Right renal cortex interstitium (tissue), 3 donors: ENCODE results near the gene FNBP1. TPM values are rescaled to one million over a fixed set of nuclear protein-coding genes. Genes with fewer than 3 reads are reported as not detected.

Experiments
- DNase-seq, 3 donors: peaks; one replicate each; pipeline ENCODE4 v3.0.0-alpha.2; 2013; ENCODE audit warnings: low read depth in 3 of 3, low spot score in 2 of 3
- polyA plus RNA-seq, 3 donors: library from polyadenylated mRNA; unstranded; fragments of 120-200 nt; gene quantifications; one replicate each; pipeline ENCODE4 v1.2.1, GENCODE V29; 2013; ENCODE audit not compliant: insufficient read length in 3 of 3

Gene FNBP1
- polyA plus RNA-seq, 3 donors: 45.0 to 51.4 (median 51.1) TPM

DNA sequence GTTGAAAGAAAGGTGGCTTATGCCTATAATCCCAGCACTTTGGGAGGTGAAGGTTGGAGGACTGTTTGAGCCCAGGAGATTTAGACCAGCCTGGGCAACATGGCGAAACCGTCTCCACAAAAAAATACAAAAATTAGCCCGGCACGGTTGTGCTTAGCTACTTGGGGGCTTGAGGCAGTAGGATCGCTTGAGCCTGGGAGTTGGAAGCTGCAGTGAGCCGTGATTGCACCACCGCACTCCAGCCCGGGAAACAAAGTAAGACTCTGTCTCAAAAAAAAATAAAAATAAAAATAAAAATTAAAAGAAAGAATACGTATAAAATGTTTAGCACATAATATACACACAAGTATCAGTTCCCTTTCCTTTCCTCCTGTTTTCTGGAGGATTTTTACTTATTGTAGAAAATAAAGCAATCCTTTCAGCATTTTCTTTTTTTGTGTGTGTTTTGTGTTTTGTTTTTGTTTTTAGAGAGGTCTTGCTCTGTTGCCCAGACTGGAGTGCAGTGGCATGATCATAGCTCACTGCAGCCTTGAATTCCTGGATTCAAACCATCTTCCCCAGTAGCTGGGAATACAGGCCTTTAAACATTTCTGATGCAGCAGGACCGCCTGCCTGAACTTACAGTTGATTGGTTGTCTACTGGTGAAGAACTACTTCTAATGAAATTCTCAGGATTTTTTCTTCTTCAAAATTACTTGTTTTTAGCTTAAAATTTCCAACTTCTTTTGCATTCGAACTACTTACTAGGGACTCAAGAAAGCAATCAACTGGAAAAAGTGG is 6.6 kb upstream of the FNBP1 start:
- DNase-seq: no peak

DNA sequence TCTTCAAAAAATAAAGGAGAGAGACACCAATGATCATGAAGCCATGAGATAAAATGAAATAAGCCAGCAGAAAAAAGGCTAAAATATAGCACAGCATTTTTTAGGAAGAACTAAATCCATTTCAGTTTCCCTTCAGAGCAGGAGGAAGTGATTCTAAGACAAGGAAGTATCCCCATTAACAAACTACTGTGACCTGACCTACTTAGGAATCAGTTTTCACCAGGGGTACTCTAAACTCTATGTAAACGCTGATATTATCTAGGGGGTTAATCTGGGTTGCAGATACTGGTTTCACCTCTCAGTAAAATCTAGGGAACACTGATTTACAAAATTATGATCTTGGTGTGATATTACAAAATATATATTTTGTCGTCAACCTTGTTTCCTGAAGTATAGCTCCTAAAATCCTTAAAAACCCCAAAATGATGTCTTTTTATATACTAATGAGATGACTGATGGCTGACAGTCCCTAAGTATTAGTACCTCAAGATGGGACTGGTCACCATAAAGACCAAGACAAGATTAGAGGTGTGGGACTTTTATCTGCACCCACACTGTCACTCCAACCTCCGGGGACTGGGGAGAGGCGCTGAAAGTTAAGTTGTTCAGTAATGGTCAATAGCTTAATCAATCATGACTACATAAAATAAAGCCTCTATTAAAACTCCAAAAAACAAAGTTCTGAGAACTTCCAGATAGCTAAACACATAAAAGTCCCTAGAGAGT is 2.9 kb upstream of the FNBP1 start:
- no peak for DNase-seq

DNA sequence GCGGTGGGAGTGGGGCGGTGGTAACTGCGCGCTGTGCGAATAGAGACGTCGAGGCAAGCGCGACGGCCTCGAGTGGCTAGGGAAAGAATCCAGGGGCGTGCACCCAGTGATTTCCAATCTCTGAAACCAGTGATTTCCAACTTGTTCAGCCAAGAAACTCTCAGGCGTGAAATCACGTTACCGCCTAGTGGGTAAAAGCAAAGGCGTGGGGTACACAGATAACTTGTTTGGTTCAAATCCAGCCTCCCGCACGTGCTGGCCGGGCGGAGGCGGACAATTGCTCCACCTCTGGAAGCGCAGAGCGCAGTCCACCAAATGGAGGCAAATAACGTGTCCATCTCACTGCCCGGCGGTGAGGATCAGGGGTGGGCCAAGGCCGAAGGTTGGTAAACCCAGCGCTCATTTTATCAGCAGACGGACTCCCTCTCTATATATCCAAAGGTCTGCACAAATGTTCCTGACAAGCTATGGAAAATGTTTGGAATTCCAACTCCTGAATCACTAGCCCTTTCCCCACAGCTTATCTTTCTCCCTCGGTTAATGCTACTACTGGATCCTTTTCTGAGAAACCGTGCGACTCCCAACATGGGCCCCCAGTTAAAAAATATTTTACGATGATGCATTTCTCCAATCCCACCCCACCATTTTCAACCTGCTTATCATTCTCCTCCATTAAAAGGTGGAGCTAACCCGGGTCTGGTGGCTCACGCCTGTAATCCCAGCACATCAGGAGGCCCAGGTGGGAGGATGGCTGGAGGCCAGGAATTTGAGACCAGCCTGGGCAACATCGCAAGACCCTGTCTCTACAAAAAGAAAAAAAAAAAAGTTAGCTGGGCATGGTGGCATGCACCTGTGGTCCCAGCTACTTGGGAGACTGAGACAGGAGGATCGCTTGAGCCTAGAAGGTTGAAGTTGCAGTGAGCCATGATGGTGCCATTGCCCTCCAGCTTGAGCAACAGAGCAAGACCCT is 950 bp upstream of the FNBP1 start:
- no peak for DNase-seq

DNA sequence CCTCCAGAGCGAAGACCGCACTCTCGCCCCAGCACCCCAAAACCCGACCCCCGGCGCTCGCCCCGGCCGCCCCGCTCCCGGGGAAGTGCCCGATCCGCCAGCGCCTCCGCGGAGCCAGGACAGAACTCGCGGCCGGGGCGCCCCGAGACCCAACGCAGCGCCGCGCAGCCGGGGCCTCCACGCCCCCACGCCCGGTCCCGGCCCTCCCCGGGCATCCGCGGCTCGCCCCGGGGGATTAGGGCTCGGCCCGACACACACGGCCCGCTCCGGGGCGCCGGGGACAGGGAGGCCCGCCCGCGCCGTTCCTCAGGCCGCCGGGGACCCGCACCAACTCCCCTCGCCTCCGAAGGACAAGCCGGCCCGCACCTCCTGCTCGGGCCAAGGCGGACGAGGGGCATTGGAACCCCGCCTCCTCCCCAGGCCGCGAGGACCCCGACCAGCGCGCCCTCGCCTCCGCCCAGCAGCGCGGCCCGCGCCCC is 544 bp downstream of the FNBP1 start:
- DNase-seq: no peak

DNA sequence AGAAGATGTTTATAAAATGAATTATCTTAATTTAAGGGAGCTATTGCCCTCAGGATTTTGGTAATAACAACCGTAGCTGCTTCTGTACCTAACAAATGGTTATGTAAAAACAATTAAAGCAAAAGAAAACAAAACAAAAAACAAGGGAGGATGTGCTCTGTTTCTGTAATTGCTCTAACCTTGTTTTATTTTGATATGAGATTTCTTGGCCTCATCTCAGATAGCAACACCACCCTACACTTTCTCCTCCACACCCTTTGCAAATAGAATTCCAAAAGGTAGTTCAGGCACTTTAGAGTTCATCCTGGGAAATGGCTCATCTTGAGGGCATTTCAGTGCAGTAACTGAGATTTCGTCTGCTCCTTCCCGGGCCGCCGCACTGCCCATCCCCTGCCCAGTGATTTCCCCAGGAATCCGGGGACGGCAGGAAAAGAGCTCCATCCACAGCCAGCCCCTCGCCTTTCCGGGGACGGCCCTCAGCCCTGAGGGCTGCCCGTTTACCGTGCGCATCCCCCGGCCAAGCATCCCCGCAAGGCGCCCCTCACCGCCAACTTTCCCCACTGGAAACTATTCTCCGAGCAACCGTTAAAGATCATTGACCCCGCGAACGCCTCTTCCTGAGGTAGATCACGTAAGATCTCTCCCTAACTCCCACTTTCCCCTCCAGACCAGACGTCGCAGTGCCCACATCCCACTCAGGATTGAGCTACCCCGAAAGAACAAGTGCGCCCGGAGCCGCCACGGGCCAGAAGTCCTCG is 1.2 kb downstream of the FNBP1 start:
- DNase-seq: no peak

DNA sequence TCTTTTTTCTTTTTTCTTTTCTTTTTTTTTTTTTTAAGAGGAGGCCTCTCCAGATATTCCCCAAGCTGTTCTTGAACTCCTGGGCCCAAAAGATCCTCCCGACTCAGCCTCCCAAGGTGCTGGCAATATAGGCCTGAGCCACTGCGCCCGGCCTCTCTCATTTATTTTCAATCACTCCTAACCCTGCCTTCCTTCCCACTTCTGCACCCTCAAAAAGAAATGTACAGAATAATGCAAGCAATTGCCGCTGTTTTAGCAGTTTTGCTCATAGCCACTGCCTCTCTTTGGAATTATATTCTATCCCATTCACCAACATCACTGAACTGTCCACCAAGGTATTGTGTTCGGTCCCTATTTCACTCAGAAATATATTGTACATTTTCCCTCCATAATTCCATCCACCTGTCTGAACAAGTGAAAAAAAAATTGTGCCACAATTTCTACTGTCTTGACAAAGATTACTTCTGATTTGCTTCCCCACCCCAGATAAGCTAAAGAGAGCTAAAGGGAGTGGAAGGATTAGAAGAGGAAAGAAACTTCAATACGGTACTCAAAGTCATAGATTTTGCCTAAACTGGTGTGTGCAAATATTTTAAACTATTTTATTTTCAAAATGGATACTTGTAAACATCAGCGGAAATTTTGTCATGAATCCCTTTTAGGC is 1.9 kb downstream of the FNBP1 start:
- DNase-seq: no peak

DNA sequence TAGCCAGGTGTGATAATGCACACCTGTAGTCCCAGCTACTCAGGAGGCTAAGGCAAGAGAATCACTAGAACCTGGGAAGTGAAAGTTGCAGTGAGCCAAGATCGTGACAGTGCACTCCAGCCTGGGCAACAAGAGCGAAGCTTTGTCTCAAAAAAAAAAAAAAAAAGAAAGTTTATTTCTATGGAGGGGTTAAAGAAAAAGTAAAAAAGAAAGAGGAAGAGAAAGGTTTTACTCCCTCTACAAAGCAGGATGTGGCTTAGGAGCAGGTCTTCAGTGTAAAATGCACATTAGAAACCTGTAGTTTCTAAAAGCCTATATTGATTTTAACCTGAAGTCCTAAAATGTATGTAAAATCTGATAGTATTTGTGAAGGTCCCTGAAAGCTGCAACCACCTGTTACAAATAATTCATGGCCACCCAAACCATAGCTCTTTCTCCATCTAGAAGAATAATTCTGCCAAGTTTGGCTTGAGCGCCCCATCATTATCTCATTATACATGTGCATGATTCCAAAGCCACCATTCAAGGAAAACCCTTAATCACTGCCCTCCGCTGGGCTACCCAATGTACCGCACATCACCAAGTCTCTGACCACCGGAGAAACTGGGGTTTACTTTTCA is 3.4 kb downstream of the FNBP1 start:
- DNase-seq: no peak

DNA sequence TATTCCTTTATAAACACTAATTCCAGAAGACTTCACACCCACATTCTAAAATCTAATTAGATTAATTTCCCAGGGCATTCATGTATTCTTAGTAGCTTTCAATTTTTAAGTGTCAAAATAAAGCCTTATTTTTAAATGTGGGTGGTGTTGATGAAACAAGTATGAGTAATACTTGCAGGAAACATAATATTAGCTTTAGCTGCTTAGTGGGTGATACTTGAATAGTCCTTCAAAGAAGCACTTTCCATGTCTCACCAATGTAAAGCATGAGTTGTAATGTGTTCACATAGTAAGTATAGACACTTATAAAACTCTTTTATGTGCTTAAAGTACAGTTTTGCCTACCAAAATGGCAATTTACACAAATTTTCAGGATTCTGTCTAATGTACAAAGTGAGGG is 6.9 kb downstream of the FNBP1 start:
- no peak for DNase-seq

DNA sequence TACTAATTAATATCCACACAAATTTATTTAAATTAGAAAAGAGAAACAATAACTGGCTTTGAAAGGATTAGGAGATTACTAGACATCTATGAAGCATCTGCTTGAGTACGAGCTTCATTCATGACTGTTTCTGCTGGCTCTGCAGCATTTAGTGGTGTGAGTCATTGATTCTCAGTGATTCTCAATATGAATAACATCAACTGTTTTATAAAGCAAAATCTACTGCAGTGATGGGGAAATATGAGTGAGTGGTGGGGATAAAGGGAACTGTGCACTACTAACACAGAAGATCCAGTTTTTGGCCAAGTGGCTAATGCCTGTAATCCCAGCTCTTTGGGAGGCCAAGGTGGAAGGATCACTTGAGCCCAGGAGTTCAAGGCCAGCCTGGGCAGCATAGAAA is 8.4 kb downstream of the FNBP1 start:
- no peak for DNase-seq

DNA sequence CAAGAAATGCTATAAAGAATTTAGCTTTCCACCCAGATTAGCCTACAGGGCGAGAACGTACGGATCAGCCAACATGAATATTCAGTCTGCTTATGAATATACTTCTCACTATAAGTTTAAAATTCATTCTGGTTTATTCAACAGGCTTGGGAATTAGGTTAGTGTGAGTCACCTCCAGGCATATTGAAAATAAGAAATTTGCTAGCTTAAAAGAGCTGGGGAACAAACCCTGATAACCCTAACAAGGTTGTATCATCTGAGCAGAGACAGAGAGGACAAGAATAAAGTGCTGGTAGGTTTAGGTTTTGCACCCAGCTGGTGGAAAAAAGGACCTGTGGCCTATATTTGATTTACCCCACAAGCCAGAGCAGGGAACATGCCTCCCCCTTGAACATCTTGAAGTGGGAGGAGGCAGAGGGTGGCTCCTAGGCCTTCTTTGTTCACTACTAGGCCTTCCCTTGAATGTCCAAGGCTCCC is 12.3 kb downstream of the FNBP1 start:
- DNase-seq: no peak

DNA sequence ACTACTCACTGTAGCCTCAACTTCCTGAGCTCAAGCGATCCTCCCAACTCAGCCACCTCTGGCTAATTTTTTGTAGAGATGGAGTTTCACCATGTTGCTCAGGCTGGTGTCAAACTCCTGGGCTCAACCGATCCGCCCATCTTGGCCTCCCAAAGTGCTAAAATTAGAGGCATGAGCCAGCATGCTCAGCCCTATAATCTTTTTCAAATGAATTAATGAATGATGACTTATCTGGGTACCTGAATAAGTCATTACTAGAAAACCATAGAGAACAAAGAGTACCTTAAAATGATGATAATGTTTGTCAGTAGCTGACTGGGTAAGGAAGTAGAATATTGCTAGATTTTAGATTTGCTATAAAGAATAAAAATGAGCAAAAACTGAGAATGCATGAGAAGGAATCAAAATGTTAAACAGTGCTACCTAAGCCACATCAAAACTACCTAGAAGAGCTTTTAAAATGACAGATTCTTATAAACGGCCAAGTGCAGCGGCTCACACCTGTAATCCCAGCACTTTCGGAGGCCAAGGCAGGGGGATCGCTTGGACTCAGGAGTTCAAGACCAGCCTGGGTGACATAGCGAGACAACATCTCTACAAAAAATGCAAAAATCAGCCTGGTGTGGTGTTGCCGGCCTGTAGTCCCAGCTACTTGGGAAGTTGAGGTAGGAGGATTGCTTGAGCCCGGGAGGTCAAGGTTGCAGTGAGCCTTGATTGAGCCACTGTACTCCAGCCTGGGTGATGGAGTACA is 13.6 kb downstream of the FNBP1 start:
- DNase-seq: no peak

DNA sequence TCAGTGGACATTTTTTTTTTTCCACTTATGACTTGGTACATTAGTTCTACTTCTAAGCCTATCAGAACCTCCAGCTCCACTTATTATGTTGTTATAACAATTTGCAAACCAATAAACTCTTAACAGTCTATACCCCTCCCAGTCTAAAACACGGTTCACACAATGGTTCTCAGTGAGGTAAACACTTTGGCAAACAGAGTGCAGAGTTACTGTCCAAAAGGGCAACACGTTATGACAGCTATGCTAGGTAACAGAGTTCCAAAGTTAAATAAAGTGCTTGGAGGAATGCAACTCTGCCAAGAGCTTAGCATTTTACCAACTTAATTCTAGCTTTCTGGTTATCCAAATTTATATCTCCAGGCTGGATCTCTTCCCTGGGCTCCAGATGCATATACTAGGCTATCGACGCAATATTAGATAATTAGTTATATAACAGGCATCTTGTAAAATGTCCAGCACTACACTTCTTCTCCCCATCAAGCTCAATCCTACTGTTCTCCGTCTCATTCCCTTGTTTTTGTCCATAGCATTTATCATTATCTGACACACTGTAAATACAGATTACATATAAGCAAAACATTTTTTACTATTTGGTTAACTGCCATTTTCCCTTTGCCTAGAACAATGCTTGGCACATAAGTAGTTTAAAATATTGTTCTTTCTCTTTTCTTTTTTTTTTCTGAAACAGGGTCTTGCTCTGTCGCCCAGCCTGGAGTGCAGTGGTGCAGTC is 14.3 kb downstream of the FNBP1 start:
- no peak for DNase-seq

DNA sequence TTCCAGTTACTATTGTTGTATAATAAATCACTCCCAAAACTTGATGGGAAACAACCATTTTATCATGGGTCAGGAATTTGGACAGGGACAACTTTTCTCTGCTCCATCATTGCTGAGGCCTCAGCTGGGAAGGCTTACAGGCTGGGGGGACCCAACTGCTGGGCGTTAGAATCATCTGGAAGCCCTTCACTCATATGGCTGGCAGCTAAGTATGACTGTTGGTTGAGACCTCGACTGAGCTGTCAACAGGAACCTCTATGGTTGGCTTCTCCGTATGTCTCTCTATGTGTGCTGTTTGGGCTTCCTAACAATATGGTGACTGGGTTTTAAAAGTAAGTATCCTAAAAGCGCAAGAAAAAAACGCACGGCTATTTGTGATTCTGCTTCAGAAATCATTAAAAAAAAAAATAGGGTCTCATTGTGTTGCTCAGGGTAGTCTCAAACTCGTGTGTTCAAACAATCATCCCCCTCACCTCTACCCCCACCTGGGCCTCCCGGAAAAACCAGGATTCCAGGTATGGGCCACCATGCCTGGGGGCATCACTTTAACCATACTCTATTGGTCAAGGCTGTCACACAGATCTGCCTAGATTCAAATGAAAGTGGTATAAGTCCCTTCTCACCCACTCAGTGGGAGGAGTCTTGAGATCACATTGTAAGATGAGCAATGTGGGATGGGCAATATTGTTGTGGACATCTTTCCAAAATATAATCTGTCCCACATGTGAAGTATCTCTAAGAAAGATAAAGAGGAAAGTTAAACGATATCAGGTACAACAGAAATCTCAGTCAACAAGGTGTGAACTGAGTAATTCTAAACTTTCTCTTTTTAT is 15.2 kb downstream of the FNBP1 start:
- no peak for DNase-seq

DNA sequence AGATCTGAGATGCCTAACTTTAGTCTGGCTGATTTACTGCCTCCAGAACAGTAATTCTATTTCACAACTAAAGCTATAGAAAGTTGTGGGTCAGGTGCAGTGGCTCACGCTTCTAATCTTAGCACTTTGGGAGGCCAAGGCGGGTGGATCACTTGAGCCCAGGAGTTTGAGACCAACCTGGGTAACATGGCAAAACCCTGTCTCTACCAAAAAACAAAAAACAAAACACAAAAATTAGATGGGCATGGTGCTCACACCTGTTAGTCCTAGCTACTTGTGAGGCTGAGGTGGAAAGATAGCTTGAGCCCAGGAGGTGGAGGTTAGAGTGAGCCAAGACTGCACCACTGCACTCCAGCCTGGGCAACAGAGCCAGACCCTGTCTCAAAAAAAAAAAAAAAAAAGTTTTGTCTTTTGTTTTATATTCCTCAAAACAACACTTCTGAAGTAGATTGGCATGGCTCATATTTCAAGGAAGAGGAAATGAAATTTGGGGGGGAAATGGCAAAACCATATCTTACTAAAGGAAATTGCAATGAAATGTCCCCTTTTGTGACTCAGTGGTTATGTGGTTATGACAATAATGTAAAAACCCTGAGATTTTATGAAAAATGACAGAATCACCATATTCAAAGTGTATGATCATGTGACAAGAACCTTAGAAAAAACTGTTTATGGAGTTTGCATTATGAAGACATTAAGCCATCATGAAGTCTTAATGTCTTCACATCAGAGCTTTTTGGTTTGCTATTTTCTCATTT is 16.2 kb downstream of the FNBP1 start:
- DNase-seq: no peak

DNA sequence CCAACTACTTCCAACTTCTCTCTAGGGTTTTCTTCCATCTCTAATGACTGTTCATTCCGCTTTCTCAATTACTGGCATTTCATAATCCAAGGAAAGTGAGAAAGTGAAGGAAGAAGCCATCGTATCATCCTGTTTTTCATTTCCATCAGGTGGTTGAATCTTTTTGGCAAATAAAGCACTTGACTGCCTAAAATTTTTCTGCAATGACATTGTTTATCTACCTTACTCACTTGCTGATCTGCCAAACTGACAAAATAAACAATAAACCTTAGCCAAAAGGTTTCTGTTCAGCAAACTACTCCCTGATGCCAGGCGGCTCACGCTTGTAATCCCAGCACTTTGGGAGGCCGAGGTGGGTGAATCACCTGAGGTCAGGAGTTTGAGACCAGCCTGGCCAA is 18.4 kb downstream of the FNBP1 start:
- no peak for DNase-seq

DNA sequence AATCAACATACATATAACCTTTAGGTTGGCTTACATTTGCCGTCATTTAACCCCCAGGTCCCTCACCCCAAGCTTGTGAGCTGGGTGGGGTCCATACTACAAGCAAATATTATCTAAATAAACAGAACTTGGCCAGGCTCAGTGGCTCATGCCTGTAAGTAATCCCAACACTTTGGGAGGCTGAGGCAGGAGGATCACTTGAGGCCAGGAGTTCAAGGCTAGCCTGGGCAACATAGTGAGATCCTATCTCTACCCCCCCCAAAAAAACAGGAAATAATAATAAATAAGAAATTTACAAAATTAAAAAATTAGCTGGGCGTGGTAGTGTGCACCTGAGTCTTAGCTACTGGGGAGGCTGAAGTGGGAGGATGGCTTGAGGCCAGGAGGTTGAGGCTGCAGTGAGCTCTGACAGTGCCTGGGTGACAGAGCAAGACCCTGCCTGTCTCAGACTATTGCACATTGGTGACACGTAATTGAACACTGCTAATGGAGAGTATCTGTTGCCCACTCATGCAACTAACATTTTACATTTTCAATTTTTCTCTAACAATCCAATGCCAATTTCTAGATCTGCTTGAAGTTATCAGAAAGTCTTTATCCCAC is 18.9 kb downstream of the FNBP1 start:
- DNase-seq: no peak
